IMR-90 (cell line): ENCODE results near the gene TSSK3. TPM values are rescaled to one million over a fixed set of nuclear protein-coding genes. Genes with fewer than 3 reads are reported as not detected.

Experiments
- ATAC-seq: fragments of 200-7000 bp; cut with Tn5 transposase; 2 replicates; pipeline ENCODE4 v1.9.1; 2020; ENCODE audit warnings: low read depth, mild to moderate bottlenecking, moderate library complexity
- BruUV-seq: library from RNA; stranded (reverse); fragments of 400-500 nt; replicated peaks from 2 replicates; lab custom pipeline; 2021; lab: Mats Ljungman, UMichigan
- CTCF ChIA-PET: fragments of 300-600 bp; formaldehyde crosslinking; extraction: SDS; loops from one replicate; lab custom pipeline; 2021; ENCODE audit warnings: antibody characterized with exemption; lab: Yijun Ruan, JAX
- POLR2A ChIA-PET: fragments of 300-600 bp; sonication (Branson Sonifier 250); formaldehyde crosslinking; loops from one replicate; lab custom pipeline; 2022; ENCODE audit warnings: antibody characterized with exemption; ENCODE audit not compliant: unreplicated experiment; lab: Charles Lee
- DNase-seq: peaks from one replicate; pipeline ENCODE4 v3.0.0; 2013
- H2AFZ ChIP-seq: replicated peaks from 2 replicates; pipeline ENCODE3; 2013; ENCODE audit warnings: low read length, mild to moderate bottlenecking; ENCODE audit not compliant: poor library complexity
- H2AK5ac ChIP-seq: 2 replicates; pipeline ENCODE4 v1.6.1; 2013; ENCODE audit warnings: low read depth, low read length, inconsistent platforms
- H2AK9ac ChIP-seq: replicated peaks from 2 replicates; pipeline ENCODE3; 2013; ENCODE audit warnings: mild to moderate bottlenecking, low read depth, low read length, moderate library complexity; ENCODE audit not compliant: poor library complexity
- H2BK120ac ChIP-seq: 2 replicates; pipeline ENCODE4 v1.6.1; 2013; ENCODE audit warnings: low read depth, low read length, inconsistent platforms
- H2BK15ac ChIP-seq: 3 replicates; pipeline ENCODE4 v1.6.1; 2013; ENCODE audit warnings: low read depth, low read length, inconsistent platforms
- H2BK20ac ChIP-seq: 2 replicates; pipeline ENCODE4 v1.6.1; 2013; ENCODE audit warnings: low read depth, mild to moderate bottlenecking, inconsistent platforms, low read length, moderate library complexity
- H2BK5ac ChIP-seq: 2 replicates; pipeline ENCODE4 v1.6.1; 2013; ENCODE audit warnings: mild to moderate bottlenecking, low read depth, low read length, inconsistent platforms; ENCODE audit not compliant: poor library complexity, severe bottlenecking
- H3K14ac ChIP-seq: replicated peaks from 2 replicates; pipeline ENCODE4 v1.6.1; 2013; ENCODE audit warnings: low read depth, low read length, inconsistent platforms
- H3K18ac ChIP-seq: 2 replicates; pipeline ENCODE4 v1.6.1; 2013; ENCODE audit warnings: low read depth, low read length, control low read depth
- H3K23ac ChIP-seq: 2 replicates; pipeline ENCODE4 v1.6.1; 2013; ENCODE audit warnings: low read depth, low read length, inconsistent platforms
- H3K27ac ChIP-seq: 2 replicates; pipeline ENCODE4 v1.5.1; 2013; ENCODE audit warnings: mild to moderate bottlenecking, control low read depth, low read length; ENCODE audit not compliant: insufficient read depth
- H3K27me3 ChIP-seq: 2 replicates; pipeline ENCODE4 v1.6.1; 2013; ENCODE audit warnings: low read length; ENCODE audit not compliant: control insufficient read depth, insufficient read depth
- H3K36me3 ChIP-seq: 2 replicates; pipeline ENCODE4 v1.6.1; 2013; ENCODE audit warnings: low read length, mixed read lengths; ENCODE audit not compliant: control insufficient read depth, insufficient read depth
- H3K4ac ChIP-seq: 2 replicates; pipeline ENCODE4 v1.6.1; 2013; ENCODE audit warnings: low read depth, low read length, inconsistent platforms
- H3K4me1 ChIP-seq: 2 replicates; pipeline ENCODE4 v1.6.1; 2013; ENCODE audit warnings: low read length, mixed read lengths; ENCODE audit not compliant: control insufficient read depth, insufficient read depth
- H3K4me2 ChIP-seq: 2 replicates; pipeline ENCODE4 v1.6.1; 2013; ENCODE audit warnings: low read depth, mild to moderate bottlenecking, control low read depth, low read length, moderate library complexity
- H3K4me3 ChIP-seq: 2 replicates; pipeline ENCODE4 v1.5.1; 2013; ENCODE audit warnings: low read depth, mild to moderate bottlenecking, control low read depth, low read length, moderate library complexity; ENCODE audit not compliant: insufficient read depth
- H3K56ac ChIP-seq: 2 replicates; pipeline ENCODE4 v1.6.1; 2013; ENCODE audit warnings: low read length, inconsistent platforms; ENCODE audit not compliant: insufficient read depth; ENCODE audit errors: extremely low read depth
- H3K79me1 ChIP-seq, 2 experiments: 2 replicates each; pipeline ENCODE4 v1.6.1; 2013; ENCODE audit warnings: low read length in 2 of 2, inconsistent platforms in 1 of 2, low read depth in 1 of 2
- H3K9ac ChIP-seq: 2 replicates; pipeline ENCODE4 v1.6.1; 2013; ENCODE audit warnings: low read depth, low read length, control low read depth
- H3K9me1 ChIP-seq: 2 replicates; pipeline ENCODE4 v1.6.1; 2013; ENCODE audit warnings: low read length, inconsistent platforms; ENCODE audit not compliant: insufficient read depth
- H3K9me3 ChIP-seq: 2 replicates; pipeline ENCODE4 v1.6.1; 2013; ENCODE audit warnings: low read length; ENCODE audit not compliant: control insufficient read depth, insufficient read depth
- H4K20me1 ChIP-seq: 2 replicates; pipeline ENCODE4 v1.6.1; 2013; ENCODE audit warnings: low read length, inconsistent platforms; ENCODE audit not compliant: insufficient read depth
- H4K5ac ChIP-seq: 2 replicates; pipeline ENCODE4 v1.6.1; 2013; ENCODE audit warnings: mild to moderate bottlenecking, low read depth, low read length, control low read depth
- H4K8ac ChIP-seq, 2 experiments: 2 replicates each; pipeline ENCODE4 v1.6.1; 2013; ENCODE audit warnings: low read depth in 2 of 2, low read length in 2 of 2, control low read depth in 1 of 2, inconsistent platforms in 1 of 2
- H4K91ac ChIP-seq: 2 replicates; pipeline ENCODE4 v1.6.1; 2013; ENCODE audit warnings: low read depth, low read length, inconsistent platforms; ENCODE audit not compliant: insufficient read depth
- CEBPB ChIP-seq: IDR thresholded peaks from 2 replicates; pipeline ENCODE4 v1.6.1; 2012; ENCODE audit warnings: low read depth, low read length, improper control_type of control experiment
- CHD1 ChIP-seq: IDR thresholded peaks from 2 replicates; pipeline ENCODE4 v1.6.1; 2012; ENCODE audit warnings: low read depth, low read length, improper control_type of control experiment
- CTCF ChIP-seq: conservative IDR thresholded peaks from 2 replicates; pipeline ENCODE4 v1.5.1; 2012; ENCODE audit warnings: mild to moderate bottlenecking, low read depth, low read length, improper control_type of control experiment
- ELK1 ChIP-seq: fragments of 150-350 bp; IDR thresholded peaks from 2 replicates; pipeline ENCODE4 v1.6.1; 2016; ENCODE audit warnings: low read depth, mild to moderate bottlenecking, low read length, moderate library complexity, borderline replicate concordance
- MAZ ChIP-seq: IDR thresholded peaks from 2 replicates; pipeline ENCODE4 v1.6.1; 2012; ENCODE audit warnings: low read depth, mild to moderate bottlenecking, low read length, improper control_type of control experiment, moderate library complexity, borderline replicate concordance
- MXI1 ChIP-seq: IDR thresholded peaks from 2 replicates; pipeline ENCODE4 v1.6.1; 2012; ENCODE audit warnings: low read depth, mild to moderate bottlenecking, low read length, moderate library complexity, borderline replicate concordance
- NFE2L2 ChIP-seq: fragments of 150-350 bp; IDR thresholded peaks from 2 replicates; pipeline ENCODE4 v1.6.1; 2016; ENCODE audit warnings: low read depth, mild to moderate bottlenecking, low read length
- POLR2A ChIP-seq: IDR thresholded peaks from 2 replicates; pipeline ENCODE4 v1.6.1; 2012; ENCODE audit warnings: mild to moderate bottlenecking, low read depth, low read length
- RFX5 ChIP-seq: IDR thresholded peaks from 2 replicates; pipeline ENCODE4 v1.8.0; 2012; ENCODE audit warnings: low read depth, mild to moderate bottlenecking, low read length, moderate library complexity
- USF2 ChIP-seq: fragments of 150-350 bp; IDR thresholded peaks from 2 replicates; pipeline ENCODE4 v1.6.1; 2017; ENCODE audit warnings: mild to moderate bottlenecking, antibody characterized with exemption, low read length, low read depth
- WGBS, 2 experiments: methylation state at CpG; one replicate each; pipeline versions ENCODE4 v1.1.5 to v1.1.7; 2013; ENCODE audit warnings: missing lambda C conversion rate in 2 of 2; ENCODE audit not compliant: insufficient read length in 1 of 2; ENCODE audit errors: extremely low coverage in 2 of 2; 5-methylcytosine and 5-hydroxymethylcytosine counted together
- dilution Hi-C: fragments of 300-500 bp; cut with HindIII; formaldehyde crosslinking; loops from one replicate; pipeline ENCODE4 v1.14.3; 2018; ENCODE audit warnings: low sequenced_read_pairs; ENCODE audit not compliant: unreplicated experiment
- in situ Hi-C: fragments of 300-500 bp; cut with MboI; formaldehyde crosslinking; loops from 3 replicates; pipeline ENCODE4 v1.14.3; 2019; ENCODE audit warnings: low sequenced_read_pairs, inconsistent platforms, mixed read lengths
- intact Hi-C: fragments of 100-400 bp; cut with micrococcal nuclease; formaldehyde crosslinking; loops from 2 replicates; pipeline ENCODE4 v1.10.0; 2022
- polyA plus RNA-seq, 3 experiments: library from polyadenylated mRNA; depleted of rRNA; stranded (reverse); fragments of >200 nt; gene quantifications; 2 replicates each; pipeline ENCODE4 v1.2.3, GENCODE V29; 2012; ENCODE audit warnings: low replicate concordance in 1 of 3
- total RNA-seq: library from RNA; depleted of rRNA; stranded (reverse); fragments of >200 nt; gene quantifications from 2 replicates; pipeline ENCODE4 v1.2.3, GENCODE V29; 2012

TSSK3 gene
- total and polyA plus RNA-seq, 2 of the 4 experiments (the other 2 are of a cell fraction), result 0.96 TPM; not detected in 1

- Histone ChIP-seq H4K5ac (no peak overlapping the region), H3K4me2 (no peak overlapping the region), H3K23ac (no peak overlapping the region), H3K56ac (no peak overlapping the region), H3K9me1 (peaks cover 8% of the 10 kb centered on the region; the same call in 1 of the 2 replicates), H4K20me1 (peaks cover 3% of the 10 kb centered on the region; the same call in 1 of the 2 replicates), H4K91ac (no peak overlapping the region), H2AK5ac (no peak overlapping the region), H2BK15ac (no peak overlapping the region), H3K4me3 (no peak overlapping the region), H2BK20ac (no peak overlapping the region), H4K8ac (no peak overlapping the region), H3K18ac (no peak overlapping the region), H3K4me1 (peaks cover 4% of the 10 kb centered on the region), H3K27me3 (no peaks in the 10 kb centered on the region), H3K4ac (no peak overlapping the region), H3K14ac (no peak overlapping the region), H3K27ac (no peak overlapping the region), H3K79me1 (peaks cover 39 to 71% of the 10 kb centered on the region in 2 experiments), H3K9ac (no peak overlapping the region), H2AFZ (no peak overlapping the region), H2BK120ac (no peak overlapping the region), H3K36me3 (peaks cover 29% of the 10 kb centered on the region), H2BK5ac (no peak overlapping the region), H3K9me3 (no peaks in the 10 kb centered on the region), H2AK9ac (no peak overlapping the region)
- BruUV-seq, result no TSS peak
- ATAC-seq (no peak), DNase-seq (no peak)
- ChIA-PET POLR2A (no interaction called here), CTCF (no interaction called here)
- 71% methylated on average over 4 of the region's 8 CpGs; no CpG with 5 or more reads in 1 of the 2 experiments for WGBS, 2 experiments
- intact Hi-C loops, result loop anchor here (5.0 kb wide), 1 partner anchor 54 kb away; the partner anchor contains the start of gene MARCKSL1
- dilution Hi-C loops, result no loop called here
- in situ Hi-C loops, result no loop called here
- no peak for TF ChIP-seq MXI1
- no peak for TF ChIP-seq POLR2A
- no peak for TF ChIP-seq CHD1
- no peak for TF ChIP-seq ELK1
- TF ChIP-seq RFX5, result no peak
- TF ChIP-seq MAZ, result no peak
- no peak for TF ChIP-seq USF2
- TF ChIP-seq CTCF, result no peak
- TF ChIP-seq NFE2L2, result no peak
- no peak for TF ChIP-seq CEBPB
Measured at GRCh38 chr1:32390904-32391870, 28.8 kb downstream of the TSSK3 start.
